Measurements from ENCODE around the gene CPSF4L.
"Not testable (repeated sequence)": the region's sequence is repeated elsewhere in the genome, so short reads cannot be mapped to it uniquely, and the experiment has no call there.

CPSF4L gene

GRCh38 chr17:73309727-73310596, 48.3 kb upstream of the CPSF4L start (continued):
- no peak for TF ChIP-seq CTCF (tag by site-specific recombination; IDR thresholded peaks at IDR 0.05)
- TF ChIP-seq ZSCAN30 (tag by site-specific recombination; IDR thresholded peaks at IDR 0.05) = no peak
- no peak for TF ChIP-seq ZNF426 (tag by site-specific recombination; IDR thresholded peaks at IDR 0.05)
- no peak for TF ChIP-seq PBX3 (CRISPR knock-in tag; IDR thresholded peaks at IDR 0.05)
- TF ChIP-seq ZNF335 (tag by site-specific recombination; conservative IDR thresholded peaks at IDR 0.05) = peak; percentile 41
- no peak for TF ChIP-seq ZNF768 (tag by site-specific recombination; IDR thresholded peaks at IDR 0.05)
- TF ChIP-seq GLI2 (tag by site-specific recombination; IDR thresholded peaks at IDR 0.05; ENCODE audit: borderline replicate concordance, low read depth) = no peak
- TF ChIP-seq ZBTB17 (tag by site-specific recombination; IDR thresholded peaks at IDR 0.05) = no peak
- no peak for TF ChIP-seq ZNF555 (tag by site-specific recombination; conservative IDR thresholded peaks at IDR 0.05)
- TF ChIP-seq ZNF623 (tag by site-specific recombination; IDR thresholded peaks at IDR 0.05) = no peak
- TF ChIP-seq TCF7L2 (IDR thresholded peaks at IDR 0.05; ENCODE audit: borderline replicate concordance, low read depth, low read length) = no peak
- peak; percentile 63 for TF ChIP-seq ZIC2 (tag by site-specific recombination; IDR thresholded peaks at IDR 0.05)
- TF ChIP-seq EGR2 (tag by site-specific recombination; IDR thresholded peaks at IDR 0.05; ENCODE audit: low read depth) = 0 out of 2 replicates have a peak, but pooled peaks have one; percentile 11
- 0 out of 2 replicates have a peak, but pooled peaks have one; percentile 26 for TF ChIP-seq ZFP69B (tag by site-specific recombination; IDR thresholded peaks at IDR 0.05)

- POLR2A ChIA-PET = interaction anchor here (0.6 to 1.5 kb wide), 8 partner anchors 9 to 114 kb away, joined by 3 to 8 read pairs (median 4); no protein-coding TSS in a partner anchor
- peak; percentile 91 for TF ChIP-seq ZNF362 (tag by site-specific recombination; IDR thresholded peaks at IDR 0.05)
- not testable (repeated sequence) for H3K9me3 ChIP-seq (ENCODE audit: control insufficient read depth, insufficient read depth, low read depth, low read length); H3K36me3 ChIP-seq (ENCODE audit: control insufficient read depth in 2 of 2, insufficient read depth in 1 of 2, low read length in 2 of 2); H3K27ac ChIP-seq (ENCODE audit: extremely low read depth, low read depth, low read length); H3K4me3 ChIP-seq (ENCODE audit: low read depth, low read length)
- H3K4me1 ChIP-seq (ENCODE audit: control insufficient read depth, insufficient read depth, low read length) = peaks cover 35% of the 10 kb centered on the region
- CTCF ChIA-PET = interaction anchor here (0.9 to 7.7 kb wide), 3 partner anchors 38 to 61 kb away, joined by 3 to 50 read pairs (median 7); no protein-coding TSS in a partner anchor
Measured at GRCh38 chr17:73308959-73309358, 47.3 kb upstream of the CPSF4L start.

- CTCF ChIA-PET = interaction anchor here (0.6 to 7.7 kb wide), 6 partner anchors 14 to 63 kb away, joined by 3 to 50 read pairs (median 4); no protein-coding TSS in a partner anchor
- H3K27ac ChIP-seq (ENCODE audit: extremely low read depth, low read depth, low read length) = peak overlapping the region; percentile 35
- peaks cover 0 to 6% of the 10 kb centered on the region in 2 experiments; a peak in 1 of 3 replicates for H3K36me3 ChIP-seq (ENCODE audit: control insufficient read depth in 2 of 2, insufficient read depth in 1 of 2, low read length in 2 of 2)
- no peak overlapping the region for H3K4me3 ChIP-seq (ENCODE audit: low read depth, low read length)
- H3K9me3 ChIP-seq (ENCODE audit: control insufficient read depth, insufficient read depth, low read depth, low read length) = no peaks in the 10 kb centered on the region
- peaks cover 38% of the 10 kb centered on the region for H3K4me1 ChIP-seq (ENCODE audit: control insufficient read depth, insufficient read depth, low read length)
- POLR2A ChIA-PET = interaction anchor here (0.6 to 1.5 kb wide), 8 partner anchors 8 to 113 kb away, joined by 3 to 8 read pairs (median 4); a partner anchor contains a TSS
- TF ChIP-seq ZFHX2 (tag by site-specific recombination; conservative IDR thresholded peaks at IDR 0.05) (peak; percentile 80), KLF10 (tag by site-specific recombination; IDR thresholded peaks at IDR 0.05) (no peak), KLF1 (tag by site-specific recombination; IDR thresholded peaks at IDR 0.05) (peak; percentile 87), ZNF18 (tag by site-specific recombination; IDR thresholded peaks at IDR 0.05) (0 out of 2 replicates have a peak, but pooled peaks have one; percentile 15), ZNF398 (tag by site-specific recombination; IDR thresholded peaks at IDR 0.05) (peak; percentile 74), ZNF776 (tag by site-specific recombination; IDR thresholded peaks at IDR 0.05; ENCODE audit: borderline replicate concordance) (no peak), ZNF660 (tag by site-specific recombination; IDR thresholded peaks at IDR 0.05) (no peak), GLIS2 (tag by site-specific recombination; IDR thresholded peaks at IDR 0.05) (peak; percentile 17; the same call in 1 of the 2 replicates)
Measured at GRCh38 chr17:73308017-73308823, 46.5 kb upstream of the CPSF4L start.
